HepG2 (cell line): ENCODE results near the gene RASAL1.

Experiments used
- BRF2 ChIP-seq: sonication (generic); formaldehyde crosslinking; IDR thresholded peaks from 2 replicates; pipeline ENCODE4 v1.8.1; 2022; ENCODE audit warnings: mild to moderate bottlenecking, missing genetic modification reagents
- IRF2 ChIP-seq: IDR thresholded peaks from 2 replicates; pipeline ENCODE4 v1.6.1; 2018; ENCODE audit warnings: missing genetic modification reagents, missing compliant biosample characterization
- MTF1 ChIP-seq: sonication (generic); formaldehyde crosslinking; IDR thresholded peaks from 2 replicates; pipeline ENCODE4 v1.5.0; 2020; ENCODE audit warnings: missing genetic modification reagents
- NCOA2 ChIP-seq: sonication (generic); formaldehyde crosslinking; IDR thresholded peaks from 2 replicates; pipeline ENCODE4 v1.8.0; 2022; ENCODE audit warnings: inconsistent platforms
- NFIC ChIP-seq: IDR thresholded peaks from 2 replicates; pipeline ENCODE4 v1.6.1; 2012; ENCODE audit warnings: mild to moderate bottlenecking, low read length, inconsistent platforms
- NKX3-1 ChIP-seq: sonication (generic); formaldehyde crosslinking; IDR thresholded peaks from 2 replicates; pipeline ENCODE4 v1.5.0; 2020; ENCODE audit warnings: missing genetic modification reagents
- POLR2A ChIP-seq, 2 experiments: IDR thresholded peaks; 2 replicates each; pipeline ENCODE4 v1.6.1; 2011; ENCODE audit warnings: low read depth in 2 of 2, low read length in 2 of 2, mild to moderate bottlenecking in 1 of 2, moderate library complexity in 1 of 2; ENCODE audit not compliant: insufficient read depth in 1 of 2
- SMAD1 ChIP-seq: sonication (generic); formaldehyde crosslinking; IDR thresholded peaks from 2 replicates; pipeline ENCODE4 v1.4.0; 2020; ENCODE audit warnings: missing genetic modification reagents, low read depth, mild to moderate bottlenecking, borderline replicate concordance
- SNAPC5 ChIP-seq: sonication (generic); formaldehyde crosslinking; IDR thresholded peaks from 2 replicates; pipeline ENCODE4 v1.8.1; 2023; ENCODE audit warnings: mild to moderate bottlenecking, missing genetic modification reagents, borderline replicate concordance
- SP1 ChIP-seq, 2 experiments: fragments of 450-650 bp in 1 of 2; sonication (generic) in 1 of 2; formaldehyde crosslinking in 1 of 2; IDR thresholded peaks; 2 replicates each; pipeline versions ENCODE4 v1.4.0 to v1.6.1; 2016 to 2020; ENCODE audit warnings: missing genetic modification reagents in 1 of 2
- TMF1 ChIP-seq: sonication (generic); formaldehyde crosslinking; IDR thresholded peaks from 2 replicates; pipeline ENCODE4 v1.8.1; 2022; ENCODE audit warnings: low read depth, missing genetic modification reagents
- ZNF142 ChIP-seq: sonication (generic); formaldehyde crosslinking; IDR thresholded peaks from 2 replicates; pipeline ENCODE4 v1.4.0; 2020; ENCODE audit warnings: missing genetic modification reagents
- ZNF777 ChIP-seq: sonication (generic); formaldehyde crosslinking; IDR thresholded peaks from 2 replicates; pipeline ENCODE4 v1.4.0; 2020; ENCODE audit warnings: missing genetic modification reagents
- TF ChIP-seq, protein P1 (sequence below): sonication (generic); formaldehyde crosslinking; IDR thresholded peaks from 2 replicates; pipeline ENCODE4 v1.5.1; 2020; ENCODE audit warnings: missing genetic modification reagents, mild to moderate bottlenecking, borderline replicate concordance

DNA sequence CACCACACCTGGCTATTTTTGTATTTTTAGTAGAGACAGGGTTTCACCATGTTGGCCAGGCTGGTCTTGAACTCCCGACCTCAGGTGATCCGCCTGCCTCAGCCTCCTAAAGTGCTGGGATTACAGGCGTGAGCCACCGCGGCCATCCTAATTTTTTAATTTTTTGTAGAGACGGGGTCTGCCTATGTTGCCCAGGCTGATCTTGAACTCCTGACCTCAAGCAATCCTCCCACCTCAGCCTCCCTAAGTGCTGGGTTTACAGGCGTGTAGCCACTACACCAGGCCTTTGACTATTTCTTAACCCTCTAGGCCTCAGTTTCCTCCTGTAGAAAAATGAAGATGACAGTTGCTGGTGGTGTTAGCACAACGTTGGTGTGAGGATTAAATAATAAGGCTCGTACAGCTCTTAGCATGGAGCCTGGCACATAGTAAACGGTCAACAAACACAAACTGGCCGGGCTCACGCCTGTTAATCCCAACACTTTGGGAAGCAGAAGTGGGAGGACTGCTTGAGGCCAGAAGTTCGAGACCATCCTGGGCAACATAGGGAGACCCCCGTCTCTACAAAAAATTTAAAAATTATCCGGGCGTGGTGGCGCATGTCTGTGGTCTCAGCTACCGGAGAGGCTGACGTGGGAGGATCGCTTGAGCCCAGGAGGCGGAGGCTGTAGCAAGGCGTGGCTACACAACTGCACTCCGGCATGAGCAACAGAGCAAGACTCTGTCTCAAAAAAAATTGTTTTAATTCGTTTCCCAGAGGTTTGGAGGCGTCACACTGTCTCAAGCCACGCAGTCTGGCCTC, 48.7 kb upstream of the RASAL1 start:
- no peak for TF ChIP-seq SNAPC5 (CRISPR knock-in tag)
- no peak for TF ChIP-seq SMAD1
- TF ChIP-seq MTF1 (CRISPR knock-in tag), result no peak
- TF ChIP-seq, protein P1, sequence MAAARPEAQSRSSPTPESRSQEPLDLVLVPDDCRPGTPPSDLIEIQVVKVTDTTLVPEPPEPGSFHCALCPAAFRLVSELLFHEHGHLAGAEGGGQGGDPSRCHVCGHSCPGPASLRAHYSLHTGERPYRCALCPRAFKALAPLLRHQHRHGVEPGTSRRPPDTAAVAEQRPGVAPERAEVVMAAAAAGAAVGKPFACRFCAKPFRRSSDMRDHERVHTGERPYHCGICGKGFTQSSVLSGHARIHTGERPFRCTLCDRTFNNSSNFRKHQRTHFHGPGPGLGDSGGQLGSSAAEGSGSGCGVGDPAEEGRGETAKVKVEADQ (CRISPR knock-in tag), result no peak
- no peak for TF ChIP-seq POLR2A (IDR thresholded peaks at IDR 0.05; ENCODE audit: insufficient read depth in 1 of 2, low read depth in 2 of 2, low read length in 2 of 2)
- no peak for TF ChIP-seq ZNF777 (CRISPR knock-in tag)
- TF ChIP-seq TMF1 (CRISPR knock-in tag), result no peak
- TF ChIP-seq IRF2, result no peak
- TF ChIP-seq NCOA2, result no peak
- TF ChIP-seq BRF2 (CRISPR knock-in tag), result no peak
- TF ChIP-seq NFIC, result no peak
- no peak for TF ChIP-seq SP1 (IDR thresholded peaks at IDR 0.05)
- TF ChIP-seq SP1 (CRISPR knock-in tag; IDR thresholded peaks at IDR 0.05), result no peak
- TF ChIP-seq NKX3-1, result no peak
- TF ChIP-seq ZNF142, result no peak
